Activated T-helper 9 cell treated with anti-CD3 and anti-CD28 coated beads, Interleukin-2, amount 50 U/mL, for 16 hours (primary cell): ENCODE measurements around the gene FJX1.

Source experiments
- DNase-seq: peaks from one replicate; pipeline ENCODE4 v3.0.0-alpha.2; 2020; ENCODE audit warnings: low read depth

Gene FJX1

DNA sequence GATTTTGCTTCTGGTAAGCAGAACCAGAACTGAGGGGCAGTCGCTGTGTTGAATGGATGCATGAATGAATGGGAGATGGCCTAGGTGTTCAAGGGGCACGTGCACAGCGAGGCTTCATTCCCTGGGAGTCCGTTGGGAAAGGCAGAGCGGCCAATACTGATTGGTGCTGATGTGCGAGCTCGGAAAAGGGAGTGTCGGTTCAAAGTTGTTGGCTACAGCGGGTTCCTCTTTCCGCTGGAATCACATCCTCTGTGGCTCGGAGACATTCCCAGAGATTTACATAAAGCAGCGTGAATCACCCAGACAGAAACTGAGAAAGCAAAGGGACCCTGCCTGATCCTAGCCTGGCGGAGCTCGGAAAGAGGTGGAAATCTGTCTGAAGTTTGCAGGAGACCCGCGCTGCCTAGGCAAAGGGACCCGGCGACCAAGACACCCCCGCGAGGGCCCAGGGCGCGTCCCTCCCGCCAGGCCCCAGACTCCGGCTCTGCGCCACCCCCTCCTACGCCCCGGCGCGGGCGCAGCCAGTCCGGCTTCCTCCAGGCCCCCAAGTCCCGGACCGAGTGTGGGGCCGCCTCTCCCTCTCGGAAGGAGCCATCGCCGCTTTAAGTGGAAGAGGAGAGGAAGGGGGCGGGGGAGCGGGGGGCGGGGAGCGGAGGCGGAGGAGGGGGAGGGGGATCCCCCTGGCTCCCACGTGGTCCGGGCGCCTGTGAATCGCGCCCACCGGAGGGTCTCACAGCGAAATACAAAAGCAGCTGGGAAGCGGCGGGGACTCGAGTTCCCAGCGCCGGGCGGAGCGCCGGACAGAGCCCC is at the start of gene FJX1:
FJX1 (plus strand) TSS at position 774 of the 810 bp plus-strand sequence. CDS start 177 bp downstream, outside the sequence.
- DNase-seq: no peak

DNA sequence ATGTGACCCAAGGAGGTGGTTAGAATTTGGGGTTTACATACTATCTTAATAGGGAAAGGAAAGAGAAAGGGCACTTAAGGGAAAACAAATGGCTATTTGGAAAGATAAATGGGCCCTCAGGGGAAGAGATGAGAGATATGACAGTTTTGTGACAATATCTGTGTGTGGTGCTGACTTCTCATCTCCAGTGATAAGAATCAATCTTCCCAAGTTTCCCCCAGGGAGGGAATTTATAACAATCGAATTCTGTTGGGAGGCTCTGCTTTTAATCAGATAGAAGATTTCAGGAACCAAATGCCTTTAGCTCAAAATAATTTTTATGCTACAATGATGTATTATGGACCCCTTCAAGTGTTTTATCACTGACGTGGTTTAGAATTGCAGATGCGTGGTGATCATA is 46.6 kb upstream of the FJX1 start:
- no peak for DNase-seq

GRCh38 chr11:35579557-35580396 is 38.5 kb upstream of the FJX1 start:
- DNase-seq: no peak

DNA sequence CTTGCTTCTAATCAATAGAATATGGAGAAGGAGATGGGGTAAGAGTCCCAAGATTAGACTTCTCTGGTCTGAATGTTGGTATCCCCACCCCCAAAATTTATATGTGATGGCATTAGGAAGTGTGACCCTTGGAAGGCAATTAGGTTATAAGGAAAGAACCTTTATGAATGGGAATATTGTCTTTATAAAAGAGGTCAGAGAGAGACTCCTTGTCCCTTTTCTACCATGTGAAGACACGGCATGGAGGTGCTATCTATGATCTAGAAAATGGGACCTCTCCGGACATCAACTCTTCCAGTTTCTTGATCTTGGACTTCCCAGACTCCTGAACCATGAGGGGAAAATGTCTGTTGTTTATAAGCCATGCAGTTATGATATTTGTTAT is 37.9 kb upstream of the FJX1 start:
- no peak for DNase-seq

- DNase-seq: no peak
Observed at GRCh38 chr11:35582033-35582432, 36.2 kb upstream of the FJX1 start.

GRCh38 chr11:35583126-35583525 is 35.1 kb upstream of the FJX1 start:
- DNase-seq: no peak

- DNase-seq: no peak
Observed at GRCh38 chr11:35583843-35584242, 34.4 kb upstream of the FJX1 start.

- no peak for DNase-seq
Observed at GRCh38 chr11:35584321-35584720, 33.9 kb upstream of the FJX1 start.

DNA sequence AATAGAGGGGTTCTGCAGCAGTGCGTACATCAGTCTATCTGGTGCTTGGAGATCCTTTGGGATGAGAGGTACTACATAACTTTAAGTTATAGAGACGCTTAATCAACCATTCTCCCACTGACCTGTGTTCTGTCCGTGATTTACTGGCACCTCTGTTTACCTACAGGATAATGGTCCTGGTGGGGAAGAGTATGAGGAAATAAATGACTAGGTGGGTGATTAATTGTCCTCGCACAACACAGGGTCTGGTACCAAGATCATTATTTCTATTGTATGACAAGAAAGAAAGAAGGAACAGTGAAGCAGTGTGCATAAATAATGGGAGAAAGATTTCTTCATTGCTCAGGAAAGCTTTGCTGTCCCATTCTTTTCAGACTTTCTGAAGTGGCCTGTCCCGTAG is 32.8 kb upstream of the FJX1 start:
- no peak for DNase-seq

DNA sequence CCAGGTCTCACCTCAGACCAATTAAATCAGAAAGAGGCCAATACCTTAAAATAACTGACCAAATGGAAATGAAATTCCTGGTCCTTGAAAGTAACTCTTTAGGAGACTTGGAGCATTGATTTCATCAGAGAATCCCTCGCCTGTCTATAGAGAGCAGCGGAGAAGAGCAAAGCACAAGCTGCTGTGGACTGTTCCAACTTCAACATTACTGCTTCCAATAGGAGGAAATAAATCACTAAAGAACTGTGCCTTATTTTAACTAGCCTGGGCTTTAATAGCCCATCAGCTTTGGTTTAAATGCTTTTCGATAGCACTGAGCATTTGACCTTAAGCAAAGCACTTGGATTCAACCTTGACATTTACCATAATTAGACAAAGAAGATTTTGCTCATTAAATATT is 32.0 kb upstream of the FJX1 start:
- no peak for DNase-seq

DNA sequence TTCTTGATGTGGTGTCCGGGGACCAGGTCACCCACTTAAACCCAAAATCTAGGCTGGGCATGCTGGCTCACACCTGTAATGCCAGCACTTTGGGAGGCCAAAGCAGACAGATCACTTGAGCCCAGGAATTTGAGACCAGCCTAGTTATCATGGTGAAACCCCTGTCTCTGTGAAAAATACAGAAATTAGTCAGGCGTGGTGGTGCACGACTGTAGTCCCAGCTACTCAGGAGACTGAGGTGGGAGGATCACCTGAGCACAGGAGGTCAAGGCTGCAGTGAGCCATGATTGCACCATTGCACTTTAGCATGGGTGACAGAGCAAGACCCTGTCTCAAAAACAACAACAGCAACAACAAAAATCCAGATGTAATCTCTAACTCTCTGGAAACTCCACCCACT is 30.3 kb upstream of the FJX1 start:
- no peak for DNase-seq

- no peak for DNase-seq
Observed at GRCh38 chr11:35588627-35589026, 29.6 kb upstream of the FJX1 start.

- no peak for DNase-seq
Observed at GRCh38 chr11:35589281-35589680, 29.0 kb upstream of the FJX1 start.

- no peak for DNase-seq
Observed at GRCh38 chr11:35590412-35590811, 27.8 kb upstream of the FJX1 start.

- no peak for DNase-seq
Observed at GRCh38 chr11:35593143-35593542, 25.1 kb upstream of the FJX1 start.

- no peak for DNase-seq
Observed at GRCh38 chr11:35594680-35595079, 23.6 kb upstream of the FJX1 start.

- no peak for DNase-seq
Observed at GRCh38 chr11:35598254-35599125, 19.8 kb upstream of the FJX1 start.

GRCh38 chr11:35600331-35600838 is 17.9 kb upstream of the FJX1 start:
- no peak for DNase-seq

- no peak for DNase-seq
Observed at GRCh38 chr11:35602160-35602793, 16.0 kb upstream of the FJX1 start.

GRCh38 chr11:35602979-35603378 is 15.3 kb upstream of the FJX1 start:
- DNase-seq: no peak

GRCh38 chr11:35605706-35606105 is 12.6 kb upstream of the FJX1 start:
- DNase-seq: no peak

DNA sequence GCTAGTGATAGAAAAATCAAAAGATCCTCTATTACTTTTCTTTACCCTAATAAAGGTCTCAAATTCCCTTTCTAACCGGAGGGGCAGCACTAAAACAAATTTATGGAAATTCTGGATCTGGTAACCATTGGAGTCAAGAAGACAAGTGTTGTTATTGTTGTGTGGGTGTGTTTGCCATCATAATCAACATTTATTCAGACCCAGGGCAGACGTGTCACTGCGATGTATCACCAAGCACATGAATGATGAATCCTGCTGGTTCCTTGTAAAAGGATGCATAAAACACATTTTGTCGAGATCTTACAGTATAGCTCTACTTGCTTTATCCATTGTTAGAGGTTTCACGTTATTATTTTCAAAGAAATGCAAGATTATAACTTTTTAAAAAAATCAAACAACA is 12.1 kb upstream of the FJX1 start:
- no peak for DNase-seq
